Epidermal melanocyte (primary cell): Measurements from ENCODE around the gene B3GALT4.
"Not testable (repeated sequence)": the region's sequence is repeated elsewhere in the genome, so short reads cannot be mapped to it uniquely, and the experiment has no call there.

Source experiments
- DNase-seq: peaks from one replicate; pipeline ENCODE4 v3.0.0; 2011; ENCODE audit warnings: low spot score; ENCODE audit not compliant: insufficient read length

The B3GALT4 gene

GRCh38 chr6:33272275-33273128, 4.4 kb upstream of the B3GALT4 start:
- no peak for DNase-seq

- no peak for DNase-seq
These were observed 3.6 kb upstream of the B3GALT4 start for GRCh38 chr6:33273129-33273923.

- DNase-seq, result no peak
These were observed 2.7 kb upstream of the B3GALT4 start for GRCh38 chr6:33273924-33274902.

GRCh38 chr6:33275795-33276580, 935 bp upstream of the B3GALT4 start:
- DNase-seq, result not testable (repeated sequence)

- no peak for DNase-seq
These were observed 401 bp upstream of the B3GALT4 start for GRCh38 chr6:33276581-33276863.

- no peak for DNase-seq
These were observed 904 bp downstream of the B3GALT4 start for GRCh38 chr6:33277663-33278391.

GRCh38 chr6:33278392-33278741, 1.4 kb downstream of the B3GALT4 start:
- DNase-seq, result no peak

GRCh38 chr6:33278810-33279209, 1.9 kb downstream of the B3GALT4 start:
- no peak for DNase-seq

GRCh38 chr6:33279257-33279695, 2.4 kb downstream of the B3GALT4 start:
- DNase-seq, result no peak

- no peak for DNase-seq
These were observed 3.1 kb downstream of the B3GALT4 start for GRCh38 chr6:33279971-33280511.

GRCh38 chr6:33280539-33280938, 3.6 kb downstream of the B3GALT4 start:
- no peak for DNase-seq

GRCh38 chr6:33285214-33285613, 8.3 kb downstream of the B3GALT4 start:
- not testable (repeated sequence) for DNase-seq

- no peak for DNase-seq
These were observed 10.3 kb downstream of the B3GALT4 start for GRCh38 chr6:33286946-33287914.

GRCh38 chr6:33288141-33288920, 11.4 kb downstream of the B3GALT4 start:
- DNase-seq, result no peak

- peak; percentile 98 for DNase-seq
These were observed 12.2 kb downstream of the B3GALT4 start, which contains the start of the genes PFDN6 and WDR46 for GRCh38 chr6:33288921-33289783. Gene PFDN6, plus strand, starts transcription at chr6:33289601. Its CDS starts 256 bp downstream, at chr6:33289857. Gene WDR46, minus strand, starts transcription at chr6:33289239. Its CDS starts 69 bp downstream, at chr6:33289170.

- no peak for DNase-seq
These were observed 12.9 kb downstream of the B3GALT4 start for GRCh38 chr6:33289784-33290315.
